PFSK-1 (cell line): Measurements from ENCODE around the gene PRKAR1B.

Experiments
- FOXP2 ChIP-seq: optimal IDR thresholded peaks from 2 replicates; pipeline ENCODE3; 2011; ENCODE audit warnings: borderline replicate concordance, control low read depth, inconsistent platforms; ENCODE audit not compliant: insufficient read depth; ENCODE audit errors: extremely low read length, extremely low read depth
- POLR2AphosphoS5 ChIP-seq: IDR thresholded peaks from 2 replicates; pipeline ENCODE4 v1.6.1; 2012; ENCODE audit warnings: low read depth, mild to moderate bottlenecking, control low read depth, low read length, moderate library complexity
- SIN3A ChIP-seq: IDR thresholded peaks from 2 replicates; pipeline ENCODE4 v1.6.1; 2012; ENCODE audit warnings: mild to moderate bottlenecking, low read length, moderate library complexity, borderline replicate concordance; ENCODE audit not compliant: insufficient read depth
- TAF1 ChIP-seq: IDR thresholded peaks from 2 replicates; pipeline ENCODE4 v1.6.1; 2012; ENCODE audit warnings: low read length, control low read depth, borderline replicate concordance; ENCODE audit not compliant: insufficient read depth
- TF ChIP-seq, protein P1 (sequence below), 2 experiments: IDR thresholded peaks; 2 replicates each; pipeline versions ENCODE4 v1.6.1 to v1.8.0; 2011 to 2012; ENCODE audit warnings: low read depth in 2 of 2, low read length in 2 of 2, control low read depth in 1 of 2, inconsistent platforms in 1 of 2, mild to moderate bottlenecking in 1 of 2, moderate library complexity in 1 of 2; ENCODE audit not compliant: insufficient read depth in 1 of 2

The PRKAR1B gene

DNA sequence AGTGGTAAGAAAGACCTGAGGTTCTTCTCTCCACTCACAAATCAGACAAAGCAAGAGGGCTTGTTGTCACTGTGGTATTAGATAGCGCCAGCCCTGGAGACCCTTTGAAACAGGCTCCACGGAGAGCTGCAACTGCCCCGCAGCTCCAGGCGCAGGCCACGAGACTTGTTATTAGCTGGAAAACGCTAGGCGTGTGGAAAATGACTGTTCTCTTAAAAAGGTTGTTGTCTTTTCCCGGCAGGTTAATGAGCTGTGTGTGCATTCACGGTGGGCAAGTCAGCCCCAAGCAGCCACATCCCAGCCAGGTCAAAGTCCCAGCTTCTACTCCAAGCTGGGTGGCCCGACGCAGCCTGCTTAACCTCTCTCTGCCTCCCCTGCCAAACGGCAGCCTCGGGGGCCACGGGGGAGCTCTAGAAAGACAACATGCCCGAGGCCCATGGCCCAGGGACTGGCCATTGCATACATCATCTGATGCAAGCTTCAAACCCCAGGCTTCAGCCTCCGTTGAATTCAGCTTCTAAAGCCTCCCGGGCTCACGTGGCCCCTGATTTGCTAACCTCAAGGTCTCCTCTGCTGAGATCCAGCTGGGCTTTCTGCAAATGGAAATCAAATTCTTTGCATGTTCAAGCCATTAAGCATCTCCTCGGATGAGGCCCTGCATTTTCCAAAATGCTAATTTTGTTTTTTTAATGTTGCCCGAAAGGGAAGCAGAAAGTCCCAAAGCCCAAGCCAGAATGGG, 61.9 kb downstream of the PRKAR1B start:
- TF ChIP-seq TAF1 (no peak), SIN3A (no peak), POLR2AphosphoS5 (no peak), FOXP2 (no peak)
- TF ChIP-seq, protein P1, sequence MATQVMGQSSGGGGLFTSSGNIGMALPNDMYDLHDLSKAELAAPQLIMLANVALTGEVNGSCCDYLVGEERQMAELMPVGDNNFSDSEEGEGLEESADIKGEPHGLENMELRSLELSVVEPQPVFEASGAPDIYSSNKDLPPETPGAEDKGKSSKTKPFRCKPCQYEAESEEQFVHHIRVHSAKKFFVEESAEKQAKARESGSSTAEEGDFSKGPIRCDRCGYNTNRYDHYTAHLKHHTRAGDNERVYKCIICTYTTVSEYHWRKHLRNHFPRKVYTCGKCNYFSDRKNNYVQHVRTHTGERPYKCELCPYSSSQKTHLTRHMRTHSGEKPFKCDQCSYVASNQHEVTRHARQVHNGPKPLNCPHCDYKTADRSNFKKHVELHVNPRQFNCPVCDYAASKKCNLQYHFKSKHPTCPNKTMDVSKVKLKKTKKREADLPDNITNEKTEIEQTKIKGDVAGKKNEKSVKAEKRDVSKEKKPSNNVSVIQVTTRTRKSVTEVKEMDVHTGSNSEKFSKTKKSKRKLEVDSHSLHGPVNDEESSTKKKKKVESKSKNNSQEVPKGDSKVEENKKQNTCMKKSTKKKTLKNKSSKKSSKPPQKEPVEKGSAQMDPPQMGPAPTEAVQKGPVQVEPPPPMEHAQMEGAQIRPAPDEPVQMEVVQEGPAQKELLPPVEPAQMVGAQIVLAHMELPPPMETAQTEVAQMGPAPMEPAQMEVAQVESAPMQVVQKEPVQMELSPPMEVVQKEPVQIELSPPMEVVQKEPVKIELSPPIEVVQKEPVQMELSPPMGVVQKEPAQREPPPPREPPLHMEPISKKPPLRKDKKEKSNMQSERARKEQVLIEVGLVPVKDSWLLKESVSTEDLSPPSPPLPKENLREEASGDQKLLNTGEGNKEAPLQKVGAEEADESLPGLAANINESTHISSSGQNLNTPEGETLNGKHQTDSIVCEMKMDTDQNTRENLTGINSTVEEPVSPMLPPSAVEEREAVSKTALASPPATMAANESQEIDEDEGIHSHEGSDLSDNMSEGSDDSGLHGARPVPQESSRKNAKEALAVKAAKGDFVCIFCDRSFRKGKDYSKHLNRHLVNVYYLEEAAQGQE (IDR thresholded peaks at IDR 0.05; ENCODE audit: insufficient read depth in 1 of 2, low read depth in 2 of 2, low read length in 2 of 2), result no peak

DNA sequence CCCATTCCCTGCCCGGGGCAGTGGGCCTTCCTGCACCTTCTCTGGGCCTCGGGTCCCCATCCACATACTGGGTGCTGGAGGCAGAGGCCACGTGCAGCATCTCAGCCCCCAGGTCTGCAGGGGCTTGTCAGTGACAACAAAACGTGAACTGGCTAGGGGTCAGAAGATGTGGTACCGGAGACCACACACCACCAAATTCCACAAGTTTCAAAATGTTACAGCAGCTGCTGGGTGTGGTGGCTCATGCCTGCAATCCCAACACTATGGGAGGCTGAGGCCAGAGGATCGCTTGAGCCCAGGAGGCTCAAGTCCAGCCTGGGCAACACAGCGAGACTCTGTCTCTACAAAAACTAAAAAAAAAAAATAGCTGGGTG, 62.7 kb downstream of the PRKAR1B start:
- TF ChIP-seq SIN3A, result no peak
- no peak for TF ChIP-seq FOXP2
- TF ChIP-seq TAF1, result no peak
- TF ChIP-seq, protein P1 (IDR thresholded peaks at IDR 0.05; ENCODE audit: insufficient read depth in 1 of 2, low read depth in 2 of 2, low read length in 2 of 2), result no peak

DNA sequence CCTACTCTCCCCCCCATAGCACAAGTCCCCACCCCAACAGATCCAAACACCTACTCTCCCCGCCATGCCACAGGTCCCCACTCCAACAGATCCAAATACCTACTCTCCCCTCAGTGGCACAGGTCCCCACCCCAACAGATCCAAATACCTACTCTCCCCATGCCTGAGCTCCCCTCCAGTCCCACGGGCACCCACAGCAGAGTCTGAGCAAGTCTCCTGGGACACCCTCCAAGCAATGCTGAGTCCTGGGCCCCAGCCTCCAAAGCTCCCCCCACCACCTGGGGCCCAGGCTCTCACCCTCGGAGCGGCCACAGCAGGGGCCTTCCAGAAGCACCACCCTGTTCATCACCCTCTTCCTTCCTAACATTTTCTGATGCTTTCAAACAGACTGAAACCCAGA, 64.5 kb downstream of the PRKAR1B start:
- TF ChIP-seq, protein P1 (IDR thresholded peaks at IDR 0.05; ENCODE audit: insufficient read depth in 1 of 2, low read depth in 2 of 2, low read length in 2 of 2), result no peak
- TF ChIP-seq POLR2AphosphoS5 (no peak), TAF1 (no peak), SIN3A (no peak)

DNA sequence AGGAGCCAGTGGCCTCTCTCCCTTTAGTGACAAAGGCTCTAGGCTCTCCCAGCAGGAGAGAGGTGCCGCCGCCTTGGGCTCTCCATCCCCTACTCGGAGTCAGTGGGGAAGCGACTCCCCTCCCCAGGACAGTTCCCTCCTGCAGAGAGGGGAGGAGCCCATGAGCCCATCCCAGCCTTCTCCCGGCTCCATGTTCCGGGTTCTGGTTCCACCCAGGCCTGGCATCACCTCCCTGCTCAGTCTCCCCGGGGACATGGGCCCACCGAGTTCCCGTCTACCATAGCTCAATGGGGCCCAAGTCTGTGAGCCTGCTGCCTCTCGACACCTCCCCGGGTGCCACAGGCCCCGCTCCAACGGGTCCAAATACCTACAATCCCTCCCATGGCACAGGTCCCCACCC, 67.1 kb downstream of the PRKAR1B start:
- no peak for TF ChIP-seq FOXP2
- TF ChIP-seq SIN3A, result no peak
- TF ChIP-seq POLR2AphosphoS5, result no peak
- TF ChIP-seq, protein P1 (IDR thresholded peaks at IDR 0.05; ENCODE audit: insufficient read depth in 1 of 2, low read depth in 2 of 2, low read length in 2 of 2), result no peak
- no peak for TF ChIP-seq TAF1
